AG04450 (cell line): ENCODE results near the gene FAM83F. TPM values are rescaled to one million over a fixed set of nuclear protein-coding genes. Genes with fewer than 3 reads are reported as not detected.
"Not testable (repeated sequence)": the region's sequence is repeated elsewhere in the genome, so short reads cannot be mapped to it uniquely, and the experiment has no call there.

Experiments used
- CTCF ChIA-PET: fragments of 300-600, 350-600 bp; formaldehyde crosslinking; extraction: SDS; loops from one replicate; lab custom pipeline; 2022; ENCODE audit warnings: antibody characterized with exemption, inconsistent platforms; lab: Charles Lee
- POLR2A ChIA-PET: fragments of 350-600 bp; formaldehyde crosslinking; extraction: SDS; loops from one replicate; lab custom pipeline; 2021; ENCODE audit warnings: antibody characterized with exemption, inconsistent platforms; lab: Yijun Ruan, JAX
- DNase-seq: peaks from one replicate; pipeline ENCODE4 v3.0.0-alpha.2; 2011; ENCODE audit warnings: low read depth, low spot score
- H3K27ac ChIP-seq: one replicate; pipeline ENCODE4 v1.5.1; 2012; ENCODE audit warnings: low read depth, low read length, control low read depth
- H3K27me3 ChIP-seq: one replicate; pipeline ENCODE4 v1.6.0; 2012; ENCODE audit warnings: low read length; ENCODE audit not compliant: control insufficient read depth, insufficient read depth
- H3K4me3 ChIP-seq: 2 replicates; pipeline ENCODE4 v1.5.1; 2011; ENCODE audit warnings: mild to moderate bottlenecking, low read depth, low read length, control low read depth
- H3K9me3 ChIP-seq: 2 replicates; pipeline ENCODE4 v1.5.1; 2012; ENCODE audit warnings: low read length; ENCODE audit not compliant: control insufficient read depth, insufficient read depth
- CTCF ChIP-seq: IDR thresholded peaks from 2 replicates; pipeline ENCODE4 v1.5.1; 2011; ENCODE audit warnings: low read depth, low read length, control low read depth, inconsistent platforms
- polyA plus RNA-seq: library from polyadenylated mRNA; depleted of rRNA; stranded (reverse); fragments of >200 nt; gene quantifications from 2 replicates; pipeline ENCODE4 v1.2.3, GENCODE V29; 2011

Gene FAM83F
- polyA plus RNA-seq, 1 experiment = not detected

GRCh38 chr22:39992088-39992826, 2.5 kb upstream of the FAM83F start:
- no peak for DNase-seq
- ChIA-PET POLR2A (no interaction called here), CTCF (no interaction called here)
- TF ChIP-seq CTCF = no peak
- Histone ChIP-seq H3K9me3 (peaks cover 4% of the 10 kb centered on the region; the same call in 1 of the 2 replicates), H3K4me3 (no peak overlapping the region), H3K27me3 (peaks cover 29% of the 10 kb centered on the region), H3K27ac (no peak overlapping the region)

GRCh38 chr22:39992894-39993293, 1.9 kb upstream of the FAM83F start:
- H3K27ac ChIP-seq, POLR2A ChIA-PET, DNase-seq, H3K9me3 ChIP-seq, H3K4me3 ChIP-seq, CTCF ChIA-PET: not testable (repeated sequence)
- peaks cover 29% of the 10 kb centered on the region for H3K27me3 ChIP-seq

GRCh38 chr22:39994041-39994565, 651 bp upstream of the FAM83F start:
- Histone ChIP-seq H3K4me3 (no peak overlapping the region), H3K27ac (no peak overlapping the region), H3K9me3 (peaks cover 4% of the 10 kb centered on the region; the same call in 1 of the 2 replicates), H3K27me3 (peaks cover 24% of the 10 kb centered on the region)
- ChIA-PET POLR2A (no interaction called here), CTCF (interaction anchor here (0.8 kb wide), 1 partner anchor 22 kb away, joined by 3 read pairs; no protein-coding TSS in a partner anchor)
- TF ChIP-seq CTCF = no peak
- DNase-seq = no peak

GRCh38 chr22:39995393-39996252, 869 bp downstream of the FAM83F start:
- ChIA-PET POLR2A (no interaction called here), CTCF (no interaction called here)
- Histone ChIP-seq H3K27me3 (peaks cover 21% of the 10 kb centered on the region), H3K9me3 (peaks cover 4% of the 10 kb centered on the region; the same call in 1 of the 2 replicates), H3K27ac (no peak overlapping the region), H3K4me3 (no peak overlapping the region)
- TF ChIP-seq CTCF = no peak
- DNase-seq = no peak

GRCh38 chr22:39996732-39997131, 2.0 kb downstream of the FAM83F start:
- no peak for DNase-seq

More at GRCh38 chr22:39996732-39997131, 2.0 kb downstream of the FAM83F start:
- no peak for TF ChIP-seq CTCF
- H3K27ac ChIP-seq = no peak overlapping the region
- CTCF ChIA-PET = interaction anchor here (0.5 kb wide), 1 partner anchor 77 kb away, joined by 3 read pairs; no protein-coding TSS in a partner anchor
- H3K27me3 ChIP-seq = peaks cover 19% of the 10 kb centered on the region
- H3K9me3 ChIP-seq = peaks cover 4% of the 10 kb centered on the region; the same call in 1 of the 2 replicates
- POLR2A ChIA-PET = no interaction called here
- no peak overlapping the region for H3K4me3 ChIP-seq
